GM12892 (cell line): Measurements from ENCODE around the gene CDH13.

Source experiments
- POLR2A ChIP-seq: IDR thresholded peaks from 2 replicates; pipeline ENCODE4 v1.6.1; 2011; ENCODE audit warnings: low read depth, low read length, control low read depth
- POLR2AphosphoS5 ChIP-seq: IDR thresholded peaks from 2 replicates; pipeline ENCODE4 v1.6.1; 2011; ENCODE audit warnings: low read depth, low read length, control low read depth
- TAF1 ChIP-seq: IDR thresholded peaks from 2 replicates; pipeline ENCODE4 v1.6.1; 2011; ENCODE audit warnings: low read depth, mild to moderate bottlenecking, control low read depth, low read length, borderline replicate concordance

GRCh38 chr16:83143788-83144187, 517.0 kb downstream of the CDH13 start:
- TF ChIP-seq POLR2A: no peak
- TF ChIP-seq POLR2AphosphoS5: no peak
- no peak for TF ChIP-seq TAF1
